Measurements from ENCODE around the gene ATP13A2.

Gene ATP13A2

DNA sequence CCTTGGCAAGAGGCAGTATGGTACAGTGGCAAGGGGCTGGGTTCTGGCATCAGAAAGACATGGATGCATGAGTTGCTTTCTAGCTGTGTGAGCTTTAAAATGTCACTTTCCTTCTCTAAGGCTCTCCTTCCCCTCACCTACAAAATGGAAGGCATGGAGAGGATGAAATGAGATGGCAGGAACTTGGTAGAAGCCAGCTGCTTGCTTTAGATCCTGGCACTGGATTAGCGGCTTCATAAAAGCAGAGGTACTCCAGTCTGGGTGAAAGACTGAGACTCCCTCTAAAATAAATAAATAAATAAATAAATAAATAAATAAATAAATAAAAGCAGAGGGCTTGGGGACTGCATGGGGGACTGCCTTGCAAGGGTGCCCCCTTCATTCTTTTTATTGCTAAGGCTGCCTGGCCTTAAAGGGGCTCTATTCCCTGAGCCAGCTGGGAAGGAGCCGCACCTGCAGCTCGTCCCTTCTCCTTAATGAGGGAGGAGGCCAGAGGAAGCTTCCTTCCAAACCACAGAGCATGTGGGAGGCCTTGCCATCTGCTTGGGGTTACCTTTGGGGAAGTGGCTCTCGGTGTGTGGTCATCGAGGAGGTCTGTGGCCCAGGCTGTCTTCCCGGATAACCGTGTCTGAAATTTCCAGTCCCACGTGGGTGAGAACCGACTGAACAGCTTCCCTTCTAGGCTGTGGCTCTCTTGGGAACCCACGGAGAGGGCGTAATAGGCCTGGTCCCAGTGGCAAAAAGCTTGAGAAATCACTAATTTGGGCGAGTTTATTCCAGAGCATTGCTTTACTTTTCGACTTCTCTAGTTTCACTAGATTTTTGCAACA is 2.0 kb upstream of the ATP13A2 start:
- Histone ChIP-seq H3K4me3 (ENCODE audit: low read length) (no peak overlapping the region), H3K27me3 (ENCODE audit: control insufficient read depth, insufficient read depth, low read length) (no peaks in the 10 kb centered on the region), H3K4me1 (ENCODE audit: control insufficient read depth, insufficient read depth, low read length) (peaks cover 41% of the 10 kb centered on the region), H3K9ac (ENCODE audit: low read depth, low read length) (no peak overlapping the region), H3K4me2 (ENCODE audit: low read length) (peak overlapping the region; percentile 40), H3K9me3 (replicated peaks; ENCODE audit: low read length) (no peaks in the 10 kb centered on the region), H3K36me3 (ENCODE audit: insufficient read depth, low read length) (peaks cover 9% of the 10 kb centered on the region)

DNA sequence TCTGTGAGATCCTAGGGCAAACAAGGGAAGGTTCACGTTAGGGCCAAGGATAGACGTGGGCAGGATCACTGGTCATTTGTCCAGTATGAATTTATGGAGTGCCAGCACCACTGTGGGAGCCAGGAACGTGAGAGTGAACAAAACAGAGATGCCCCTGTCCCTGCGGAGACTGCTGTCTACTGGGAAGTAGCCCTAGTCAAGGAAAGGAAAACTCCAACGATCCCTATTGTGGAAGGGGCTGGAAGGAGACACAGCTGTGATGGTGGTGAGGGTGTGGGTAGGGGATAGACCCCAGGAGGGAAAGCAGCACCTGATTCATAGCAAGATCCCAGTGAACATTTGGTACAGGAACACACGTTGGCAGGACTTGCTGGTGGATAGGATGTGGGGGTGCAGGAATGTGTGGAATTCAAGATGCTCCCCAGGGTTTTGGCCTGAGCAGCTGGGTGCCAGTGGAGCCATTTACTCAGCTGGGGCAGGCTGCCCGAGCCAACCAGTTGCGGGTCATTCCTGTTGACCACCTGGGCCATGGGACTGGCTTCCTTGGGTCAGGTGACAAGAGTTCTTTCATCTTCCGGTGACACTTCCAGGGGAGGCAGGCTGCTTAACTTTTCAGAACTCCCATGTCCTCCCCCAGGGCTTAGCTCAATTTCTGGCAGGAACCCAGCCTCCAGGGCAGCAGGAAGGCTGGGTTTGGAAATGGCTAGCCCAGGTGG is 1.2 kb upstream of the ATP13A2 start:
- peaks cover 41% of the 10 kb centered on the region for H3K4me1 ChIP-seq (ENCODE audit: control insufficient read depth, insufficient read depth, low read length)
- H3K9me3 ChIP-seq (replicated peaks; ENCODE audit: low read length) = no peaks in the 10 kb centered on the region
- peak overlapping the region; percentile 4 for H3K4me3 ChIP-seq (ENCODE audit: low read length)
- H3K4me2 ChIP-seq (ENCODE audit: low read length) = peak overlapping the region; percentile 40
- H3K9ac ChIP-seq (ENCODE audit: low read depth, low read length) = no peak overlapping the region
- H3K36me3 ChIP-seq (ENCODE audit: insufficient read depth, low read length) = peaks cover 4% of the 10 kb centered on the region
- H3K27me3 ChIP-seq (ENCODE audit: control insufficient read depth, insufficient read depth, low read length) = no peaks in the 10 kb centered on the region

DNA sequence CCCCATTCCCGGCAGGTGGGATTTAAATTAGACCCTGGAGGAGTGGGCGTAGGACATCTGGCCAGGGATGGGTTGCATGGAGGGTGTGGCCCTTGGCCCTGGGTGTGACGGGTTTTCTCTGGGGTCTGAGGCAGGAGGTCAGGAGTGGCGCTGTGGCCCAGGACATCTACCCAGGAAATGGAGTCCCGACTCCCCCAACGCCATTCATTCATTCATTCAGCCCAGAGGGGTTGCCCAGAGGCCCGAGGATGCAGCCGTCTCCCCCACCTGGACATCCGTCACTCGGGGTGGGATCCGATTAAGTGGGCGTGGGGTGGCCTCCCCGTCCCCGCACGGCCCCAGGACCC is 663 bp downstream of the ATP13A2 start:
- Histone ChIP-seq H3K9ac (ENCODE audit: low read depth, low read length) (peak overlapping the region; percentile 81), H3K36me3 (ENCODE audit: insufficient read depth, low read length) (no peaks in the 10 kb centered on the region), H3K4me3 (ENCODE audit: low read length) (peak overlapping the region; percentile 83), H3K27me3 (ENCODE audit: control insufficient read depth, insufficient read depth, low read length) (no peaks in the 10 kb centered on the region), H3K4me2 (ENCODE audit: low read length) (peak overlapping the region; percentile 98), H3K9me3 (replicated peaks; ENCODE audit: low read length) (no peaks in the 10 kb centered on the region), H3K4me1 (ENCODE audit: control insufficient read depth, insufficient read depth, low read length) (peaks cover 36% of the 10 kb centered on the region)

DNA sequence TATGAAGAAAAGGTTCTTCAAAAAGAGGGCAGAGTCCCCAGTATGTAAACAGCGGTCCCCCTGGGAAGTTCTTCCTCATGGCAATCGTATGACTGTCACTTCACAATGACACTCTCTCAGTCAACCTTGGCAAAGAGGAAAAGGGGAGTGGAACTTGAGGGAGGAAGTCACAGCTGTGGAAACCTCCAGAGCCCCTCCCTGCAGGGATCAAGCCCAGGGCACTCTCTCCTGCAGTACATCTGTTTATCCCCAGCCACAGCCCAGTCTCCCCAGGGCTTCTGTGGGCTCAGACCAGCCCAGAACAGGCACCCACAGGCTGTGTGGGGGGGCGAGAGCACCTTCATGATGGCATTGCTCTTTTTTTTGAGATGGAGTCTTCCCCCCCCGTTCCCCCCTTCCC is 2.0 kb downstream of the ATP13A2 start:
- H3K36me3 ChIP-seq (ENCODE audit: insufficient read depth, low read length) = peaks cover 7% of the 10 kb centered on the region
- H3K4me1 ChIP-seq (ENCODE audit: control insufficient read depth, insufficient read depth, low read length) = peaks cover 33% of the 10 kb centered on the region
- no peak overlapping the region for H3K4me2 ChIP-seq (ENCODE audit: low read length)
- H3K9ac ChIP-seq (ENCODE audit: low read depth, low read length) = no peak overlapping the region
- H3K4me3 ChIP-seq (ENCODE audit: low read length) = no peak overlapping the region
- no peaks in the 10 kb centered on the region for H3K27me3 ChIP-seq (ENCODE audit: control insufficient read depth, insufficient read depth, low read length)
- no peaks in the 10 kb centered on the region for H3K9me3 ChIP-seq (replicated peaks; ENCODE audit: low read length)

DNA sequence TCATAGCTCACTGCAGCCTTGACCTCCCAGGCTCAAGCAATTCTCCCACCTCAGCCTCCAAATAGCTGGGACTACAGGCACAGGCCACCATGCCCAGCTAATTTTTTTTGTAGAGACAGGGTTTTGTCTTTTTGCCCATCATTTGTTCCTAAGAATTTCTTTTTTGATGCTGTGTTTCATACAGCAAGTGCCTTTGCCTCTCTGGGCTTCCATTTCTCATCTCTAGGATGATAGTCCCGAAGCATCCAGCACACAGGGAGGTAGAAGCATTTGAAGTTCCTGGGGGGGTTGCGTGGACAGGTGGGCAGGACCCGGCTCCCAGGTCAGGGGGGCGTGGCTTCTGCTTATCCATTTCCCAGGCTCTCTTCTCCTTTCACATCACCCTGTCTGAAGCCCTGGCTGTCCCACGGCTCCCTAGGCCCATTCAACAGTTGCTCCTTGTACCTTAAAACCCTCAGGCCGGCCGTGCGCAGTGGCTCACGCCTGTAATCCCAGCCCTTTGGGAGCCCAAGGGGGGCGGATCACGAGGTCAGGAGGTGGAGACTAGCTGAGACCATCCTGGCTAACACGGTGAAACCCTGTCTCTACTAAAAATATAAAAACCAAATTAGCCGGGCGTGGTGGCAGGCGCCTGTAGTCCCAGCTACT is 3.4 kb downstream of the ATP13A2 start:
- Histone ChIP-seq H3K36me3 (ENCODE audit: insufficient read depth, low read length) (peaks cover 13% of the 10 kb centered on the region), H3K4me3 (ENCODE audit: low read length) (no peak overlapping the region), H3K4me2 (ENCODE audit: low read length) (no peak overlapping the region), H3K9me3 (replicated peaks; ENCODE audit: low read length) (no peaks in the 10 kb centered on the region), H3K27me3 (ENCODE audit: control insufficient read depth, insufficient read depth, low read length) (no peaks in the 10 kb centered on the region), H3K4me1 (ENCODE audit: control insufficient read depth, insufficient read depth, low read length) (peaks cover 39% of the 10 kb centered on the region), H3K9ac (ENCODE audit: low read depth, low read length) (no peak overlapping the region)

DNA sequence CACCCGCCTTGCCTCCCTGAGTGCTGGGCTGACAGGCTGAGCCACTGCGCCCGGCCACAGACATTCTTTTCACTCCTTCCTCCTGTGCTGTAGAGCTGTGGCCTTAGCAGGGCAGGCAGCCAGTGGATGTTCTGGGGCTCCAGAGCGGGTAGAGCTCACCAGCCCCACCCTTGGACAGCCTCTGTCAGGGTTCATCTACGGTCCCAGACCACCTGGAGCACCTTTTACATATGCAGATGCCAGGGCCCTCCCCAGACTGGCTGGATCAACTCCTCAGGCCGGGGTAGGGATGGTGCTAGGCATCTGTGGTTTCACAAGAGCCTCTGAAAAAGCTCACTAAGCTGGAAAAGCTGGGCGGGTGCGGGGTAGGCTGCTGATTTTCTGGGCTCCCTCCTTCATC is 4.6 kb downstream of the ATP13A2 start:
- peaks cover 23% of the 10 kb centered on the region for H3K36me3 ChIP-seq (ENCODE audit: insufficient read depth, low read length)
- no peak overlapping the region for H3K9ac ChIP-seq (ENCODE audit: low read depth, low read length)
- no peaks in the 10 kb centered on the region for H3K9me3 ChIP-seq (replicated peaks; ENCODE audit: low read length)
- H3K4me1 ChIP-seq (ENCODE audit: control insufficient read depth, insufficient read depth, low read length) = peaks cover 34% of the 10 kb centered on the region
- no peaks in the 10 kb centered on the region for H3K27me3 ChIP-seq (ENCODE audit: control insufficient read depth, insufficient read depth, low read length)
- H3K4me2 ChIP-seq (ENCODE audit: low read length) = no peak overlapping the region
- H3K4me3 ChIP-seq (ENCODE audit: low read length) = no peak overlapping the region

DNA sequence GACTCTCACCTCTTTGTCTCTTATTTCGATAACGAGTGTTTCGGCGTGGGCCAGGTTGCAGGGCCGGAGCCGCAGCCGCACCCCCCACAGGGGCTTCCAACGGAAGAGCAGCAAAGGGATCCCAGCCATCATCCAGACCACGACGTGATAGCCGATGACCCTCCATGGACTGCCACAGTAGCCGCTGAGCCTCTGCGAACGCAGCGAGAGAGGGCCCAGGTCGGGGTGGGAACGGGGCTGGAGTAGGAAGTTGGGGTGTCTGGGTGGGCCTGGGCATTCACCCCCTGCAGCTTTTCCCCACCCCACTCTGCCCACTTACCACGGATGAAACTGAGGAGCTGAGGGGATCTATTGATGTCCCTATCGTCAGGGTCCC is 6.4 kb downstream of the ATP13A2 start:
- Histone ChIP-seq H3K9ac (ENCODE audit: low read depth, low read length) (no peak overlapping the region), H3K9me3 (replicated peaks; ENCODE audit: low read length) (no peaks in the 10 kb centered on the region), H3K4me3 (ENCODE audit: low read length) (no peak overlapping the region), H3K36me3 (ENCODE audit: insufficient read depth, low read length) (peaks cover 35% of the 10 kb centered on the region), H3K4me2 (ENCODE audit: low read length) (no peak overlapping the region), H3K4me1 (ENCODE audit: control insufficient read depth, insufficient read depth, low read length) (peaks cover 22% of the 10 kb centered on the region), H3K27me3 (ENCODE audit: control insufficient read depth, insufficient read depth, low read length) (no peaks in the 10 kb centered on the region)

DNA sequence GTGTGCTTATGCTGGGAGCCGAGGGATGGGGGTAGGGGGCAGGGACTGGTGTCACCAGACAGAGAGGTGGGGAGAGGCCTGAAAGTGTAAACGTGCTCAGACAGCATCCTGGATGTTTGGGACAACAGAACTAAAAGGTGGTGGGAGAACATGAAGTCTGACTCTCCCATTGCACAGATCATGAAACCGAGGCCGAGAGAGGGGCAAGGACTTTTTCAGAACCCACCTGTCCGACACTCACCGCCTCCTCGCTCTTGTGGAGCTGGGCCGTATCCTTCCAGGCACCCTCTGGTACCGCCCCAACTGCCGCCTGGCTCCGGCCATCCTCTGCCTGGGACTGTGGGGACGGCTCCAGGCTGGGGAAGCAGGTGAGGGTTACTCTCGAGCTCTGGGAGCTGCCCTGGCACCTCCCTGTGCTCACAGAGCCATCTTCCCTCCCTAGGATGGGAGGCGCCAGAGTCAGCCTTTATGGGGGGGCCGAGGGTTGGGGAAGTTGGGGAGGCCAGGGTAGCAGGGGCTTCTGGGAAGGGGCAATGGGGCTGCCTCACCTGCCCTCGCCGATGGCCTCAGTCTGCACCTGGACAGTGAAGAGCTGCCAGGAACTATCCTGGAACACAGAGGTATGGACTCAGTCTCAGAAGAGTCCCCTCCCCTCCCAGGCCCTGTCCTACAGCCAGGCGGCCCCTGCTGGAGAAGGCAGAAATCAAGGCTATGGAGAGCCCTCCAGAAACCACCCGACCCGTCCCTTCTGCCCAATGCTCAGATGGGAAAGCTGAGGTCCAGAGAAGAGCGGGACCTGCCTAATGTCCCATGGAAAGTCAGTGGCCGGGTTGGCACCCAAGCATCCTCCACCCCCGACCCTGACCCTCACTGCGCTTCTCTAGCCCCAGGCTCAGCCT is 7.0 kb downstream of the ATP13A2 start:
- H3K4me2 ChIP-seq (ENCODE audit: low read length) = peak overlapping the region; percentile 6
- no peak overlapping the region for H3K9ac ChIP-seq (ENCODE audit: low read depth, low read length)
- H3K36me3 ChIP-seq (ENCODE audit: insufficient read depth, low read length) = peaks cover 38% of the 10 kb centered on the region

DNA sequence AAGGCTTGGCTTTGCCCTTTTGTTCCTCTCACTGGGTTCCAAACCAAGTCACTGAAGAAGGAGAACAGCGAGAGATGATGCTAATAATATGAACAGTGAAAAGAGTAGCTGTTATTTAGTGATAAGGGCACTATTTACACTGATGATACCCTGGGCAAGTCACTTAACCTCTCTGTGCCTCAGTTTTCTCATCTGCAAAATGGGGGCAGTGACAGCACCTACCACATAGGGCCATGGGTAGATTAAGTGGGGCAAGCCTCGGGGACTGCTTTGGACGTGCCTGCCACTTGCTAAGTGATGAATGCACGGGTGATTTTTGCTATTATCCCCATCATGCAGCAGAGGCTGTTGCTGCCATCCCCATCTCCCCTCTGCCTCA is 9.2 kb downstream of the ATP13A2 start:
- no peak overlapping the region for H3K9ac ChIP-seq (ENCODE audit: low read depth, low read length)
- peaks cover 50% of the 10 kb centered on the region for H3K36me3 ChIP-seq (ENCODE audit: insufficient read depth, low read length)
- H3K9me3 ChIP-seq (replicated peaks; ENCODE audit: low read length) = no peaks in the 10 kb centered on the region
- H3K4me1 ChIP-seq (ENCODE audit: control insufficient read depth, insufficient read depth, low read length) = peaks cover 17% of the 10 kb centered on the region
- H3K27me3 ChIP-seq (ENCODE audit: control insufficient read depth, insufficient read depth, low read length) = no peaks in the 10 kb centered on the region
- H3K4me2 ChIP-seq (ENCODE audit: low read length) = no peak overlapping the region
- H3K4me3 ChIP-seq (ENCODE audit: low read length) = no peak overlapping the region

More for the DNA sequence above, 7.0 kb downstream of the ATP13A2 start:
- Histone ChIP-seq H3K4me3 (ENCODE audit: low read length) (no peak overlapping the region), H3K27me3 (ENCODE audit: control insufficient read depth, insufficient read depth, low read length) (no peaks in the 10 kb centered on the region), H3K9me3 (replicated peaks; ENCODE audit: low read length) (no peaks in the 10 kb centered on the region), H3K4me1 (ENCODE audit: control insufficient read depth, insufficient read depth, low read length) (peaks cover 18% of the 10 kb centered on the region)

DNA sequence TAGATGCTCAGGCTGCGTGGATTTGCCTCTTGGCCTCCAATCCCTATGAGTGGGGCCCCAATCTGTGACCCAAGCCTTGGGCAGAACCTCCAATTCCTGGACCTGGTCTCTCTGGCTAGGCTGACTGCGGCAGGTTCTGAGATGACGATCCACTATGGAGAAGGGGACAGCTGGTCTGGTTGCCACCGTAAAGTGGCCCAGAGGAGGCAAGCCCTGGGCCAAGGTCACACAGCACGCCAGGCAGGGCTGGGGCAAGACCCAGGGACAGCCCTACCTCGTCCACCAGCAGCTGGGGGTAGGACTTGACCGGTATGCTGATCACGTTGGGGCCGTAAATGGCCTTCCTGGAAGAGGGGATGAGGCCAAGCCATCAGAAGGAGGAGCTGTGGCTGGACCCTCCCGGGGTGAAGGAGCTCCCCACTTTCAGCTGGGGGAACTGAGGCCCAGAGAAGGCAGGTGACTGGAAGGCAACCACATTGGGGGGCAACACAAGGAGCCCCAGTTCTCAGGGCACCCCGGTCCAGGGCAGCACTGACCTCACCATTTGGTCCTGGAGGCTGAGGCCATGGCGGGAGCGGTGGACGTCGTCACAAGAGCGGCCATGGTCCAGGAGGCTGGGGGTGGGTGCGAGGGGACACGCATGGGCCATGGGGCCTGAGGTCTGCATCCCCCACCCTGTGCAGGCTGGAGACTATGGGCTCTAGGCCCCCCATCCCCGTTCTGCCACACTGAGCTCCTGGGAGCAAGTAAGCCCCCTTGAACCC is 9.8 kb downstream of the ATP13A2 start:
- H3K9ac ChIP-seq (ENCODE audit: low read depth, low read length) = no peak overlapping the region
- H3K27me3 ChIP-seq (ENCODE audit: control insufficient read depth, insufficient read depth, low read length) = no peaks in the 10 kb centered on the region
- H3K4me2 ChIP-seq (ENCODE audit: low read length) = no peak overlapping the region
- peaks cover 51% of the 10 kb centered on the region for H3K36me3 ChIP-seq (ENCODE audit: insufficient read depth, low read length)
- H3K4me3 ChIP-seq (ENCODE audit: low read length) = no peak overlapping the region
- H3K4me1 ChIP-seq (ENCODE audit: control insufficient read depth, insufficient read depth, low read length) = peaks cover 17% of the 10 kb centered on the region
- no peaks in the 10 kb centered on the region for H3K9me3 ChIP-seq (replicated peaks; ENCODE audit: low read length)
